Measurements from ENCODE around the gene OR56A5.

- TF ChIP-seq EP300 (IDR thresholded peaks at IDR 0.05) (no peak), CTCF (IDR thresholded peaks at IDR 0.05) (no peak), POLR2AphosphoS5 (IDR thresholded peaks at IDR 0.05) (no peak)
Measured at GRCh38 chr11:5989203-5989602, 20.9 kb upstream of the OR56A5 start.
